Measurements from ENCODE around the gene IRAK3.

IRAK3 gene

DNA sequence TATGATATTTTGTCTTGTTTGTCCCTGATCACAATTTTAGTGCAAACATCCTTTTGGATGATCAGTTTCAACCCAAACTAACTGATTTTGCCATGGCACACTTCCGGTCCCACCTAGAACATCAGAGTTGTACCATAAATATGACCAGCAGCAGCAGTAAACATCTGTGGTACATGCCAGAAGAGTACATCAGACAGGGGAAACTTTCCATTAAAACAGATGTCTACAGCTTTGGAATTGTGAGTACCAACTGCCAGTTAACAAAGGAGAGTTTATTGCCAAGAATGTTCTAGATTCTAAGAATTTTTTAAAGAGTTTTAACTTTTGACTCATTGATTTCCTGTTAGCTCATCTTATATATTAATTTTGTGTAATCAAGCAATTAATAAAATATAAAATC is 55.4 kb downstream of the IRAK3 start:
- no peak for DNase-seq (ENCODE audit: extremely low read depth, insufficient read length)
- Histone ChIP-seq H3K27me3 (replicated peaks; ENCODE audit: control insufficient read depth, insufficient read depth, low read length) (no peaks in the 10 kb centered on the region), H3K4me3 (replicated peaks; ENCODE audit: low read depth, low read length) (no peak overlapping the region), H3K36me3 (ENCODE audit: control insufficient read depth, insufficient read depth, low read length) (no peaks in the 10 kb centered on the region)
- no peak for TF ChIP-seq CTCF (IDR thresholded peaks at IDR 0.05; ENCODE audit: insufficient read depth, low read length, poor library complexity, severe bottlenecking)

- TF ChIP-seq CTCF (IDR thresholded peaks at IDR 0.05; ENCODE audit: insufficient read depth, low read length, poor library complexity, severe bottlenecking), result no peak
- H3K36me3 ChIP-seq (ENCODE audit: control insufficient read depth, insufficient read depth, low read length), result no peaks in the 10 kb centered on the region
Observed at GRCh38 chr12:66247741-66248140, 58.7 kb downstream of the IRAK3 start.

GRCh38 chr12:66251049-66251448 is 62.0 kb downstream of the IRAK3 start:
- H3K36me3 ChIP-seq (ENCODE audit: control insufficient read depth, insufficient read depth, low read length), result no peaks in the 10 kb centered on the region
- no peaks in the 10 kb centered on the region for H3K27me3 ChIP-seq (replicated peaks; ENCODE audit: control insufficient read depth, insufficient read depth, low read length)
- TF ChIP-seq CTCF (IDR thresholded peaks at IDR 0.05; ENCODE audit: insufficient read depth, low read length, poor library complexity, severe bottlenecking), result no peak

More at GRCh38 chr12:66247741-66248140, 58.7 kb downstream of the IRAK3 start:
- Histone ChIP-seq H3K27me3 (replicated peaks; ENCODE audit: control insufficient read depth, insufficient read depth, low read length) (no peaks in the 10 kb centered on the region), H3K4me3 (replicated peaks; ENCODE audit: low read depth, low read length) (no peak overlapping the region)
- no peak for DNase-seq (ENCODE audit: extremely low read depth, insufficient read length)

DNA sequence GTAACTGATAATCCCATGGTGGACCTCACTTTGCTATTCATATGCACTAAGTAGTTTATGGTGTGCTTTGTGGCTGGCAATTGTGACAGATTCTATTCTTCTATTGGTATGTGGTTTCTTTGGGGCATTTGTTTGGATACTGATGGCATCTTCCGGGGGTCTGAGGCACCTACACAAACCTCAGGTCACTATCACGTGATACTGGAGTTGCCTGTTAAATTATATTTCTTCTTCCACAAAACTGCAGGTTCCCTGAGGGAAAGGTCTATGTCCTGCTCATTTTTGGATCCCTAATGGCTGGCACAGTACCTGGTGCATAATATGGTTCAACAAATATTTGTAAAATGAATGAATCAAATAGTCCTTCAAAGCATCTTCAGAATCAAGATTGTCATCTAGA is 63.8 kb downstream of the IRAK3 start:
- TF ChIP-seq CTCF (IDR thresholded peaks at IDR 0.05; ENCODE audit: insufficient read depth, low read length, poor library complexity, severe bottlenecking), result no peak
- no peaks in the 10 kb centered on the region for H3K27me3 ChIP-seq (replicated peaks; ENCODE audit: control insufficient read depth, insufficient read depth, low read length)
- no peak overlapping the region for H3K4me3 ChIP-seq (replicated peaks; ENCODE audit: low read depth, low read length)
- no peak for DNase-seq (ENCODE audit: extremely low read depth, insufficient read length)
- H3K36me3 ChIP-seq (ENCODE audit: control insufficient read depth, insufficient read depth, low read length), result no peaks in the 10 kb centered on the region

More at GRCh38 chr12:66251049-66251448, 62.0 kb downstream of the IRAK3 start:
- no peak for DNase-seq (ENCODE audit: extremely low read depth, insufficient read length)
- H3K4me3 ChIP-seq (replicated peaks; ENCODE audit: low read depth, low read length), result no peak overlapping the region

GRCh38 chr12:66255737-66256136 is 66.7 kb downstream of the IRAK3 start:
- Histone ChIP-seq H3K27me3 (replicated peaks; ENCODE audit: control insufficient read depth, insufficient read depth, low read length) (no peaks in the 10 kb centered on the region), H3K36me3 (ENCODE audit: control insufficient read depth, insufficient read depth, low read length) (no peaks in the 10 kb centered on the region), H3K4me3 (replicated peaks; ENCODE audit: low read depth, low read length) (no peak overlapping the region)
- TF ChIP-seq CTCF (IDR thresholded peaks at IDR 0.05; ENCODE audit: insufficient read depth, low read length, poor library complexity, severe bottlenecking), result no peak
- DNase-seq (ENCODE audit: extremely low read depth, insufficient read length), result no peak

GRCh38 chr12:66258011-66258410 is 69.0 kb downstream of the IRAK3 start:
- H3K27me3 ChIP-seq (replicated peaks; ENCODE audit: control insufficient read depth, insufficient read depth, low read length), result no peaks in the 10 kb centered on the region
- no peak for DNase-seq (ENCODE audit: extremely low read depth, insufficient read length)
- H3K4me3 ChIP-seq (replicated peaks; ENCODE audit: low read depth, low read length), result no peak overlapping the region
- TF ChIP-seq CTCF (IDR thresholded peaks at IDR 0.05; ENCODE audit: insufficient read depth, low read length, poor library complexity, severe bottlenecking), result no peak
- no peaks in the 10 kb centered on the region for H3K36me3 ChIP-seq (ENCODE audit: control insufficient read depth, insufficient read depth, low read length)
